NCI-H748 (cell line): ENCODE results near the gene SMURF1.

ENCODE experiments used
- DNase-seq: peaks from one replicate; lab custom pipeline; 2025; ENCODE audit not compliant: unreplicated experiment; lab: John Stamatoyannopoulos, UW

SMURF1 gene

DNA sequence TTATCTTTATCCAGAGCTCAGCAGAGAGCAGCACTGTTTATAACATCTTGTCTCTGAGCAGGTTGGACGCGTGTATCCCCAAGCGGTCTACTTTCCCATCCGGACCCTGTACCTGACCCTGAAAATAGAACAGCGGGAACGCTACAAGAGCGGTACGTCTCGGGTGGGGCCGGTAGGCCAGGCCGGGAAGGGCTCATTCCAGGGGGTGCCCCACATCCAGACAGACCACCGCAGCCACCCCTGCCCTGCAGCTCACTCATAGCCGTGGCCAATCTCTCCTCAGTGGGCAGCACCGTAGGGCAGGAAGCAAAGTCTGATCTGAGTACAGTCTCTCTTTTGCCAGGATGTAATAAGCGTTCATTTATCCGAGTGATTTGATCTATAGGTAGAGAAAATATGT, 151.8 kb downstream of the SMURF1 start:
- DNase-seq, result no peak

DNA sequence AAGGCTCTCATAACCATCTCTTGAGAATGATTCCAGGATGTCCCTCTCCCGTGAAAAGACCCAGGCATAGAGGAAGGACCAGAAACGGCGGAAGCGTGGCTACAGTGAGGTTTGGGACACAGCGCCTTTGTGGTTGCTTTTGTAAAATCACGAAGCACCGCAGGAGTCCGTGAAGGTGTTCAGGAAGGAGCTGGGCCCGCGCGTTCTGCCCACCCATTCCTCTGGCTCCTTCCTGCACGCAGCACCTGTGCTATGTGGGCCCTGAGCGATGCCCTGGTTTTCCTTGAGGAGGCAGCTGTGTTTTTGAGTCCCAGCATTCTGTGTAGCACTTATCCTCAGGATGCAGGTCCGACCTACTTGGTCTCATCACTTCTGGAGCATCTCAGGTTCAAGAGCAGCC, 152.8 kb downstream of the SMURF1 start:
- DNase-seq, result no peak

DNA sequence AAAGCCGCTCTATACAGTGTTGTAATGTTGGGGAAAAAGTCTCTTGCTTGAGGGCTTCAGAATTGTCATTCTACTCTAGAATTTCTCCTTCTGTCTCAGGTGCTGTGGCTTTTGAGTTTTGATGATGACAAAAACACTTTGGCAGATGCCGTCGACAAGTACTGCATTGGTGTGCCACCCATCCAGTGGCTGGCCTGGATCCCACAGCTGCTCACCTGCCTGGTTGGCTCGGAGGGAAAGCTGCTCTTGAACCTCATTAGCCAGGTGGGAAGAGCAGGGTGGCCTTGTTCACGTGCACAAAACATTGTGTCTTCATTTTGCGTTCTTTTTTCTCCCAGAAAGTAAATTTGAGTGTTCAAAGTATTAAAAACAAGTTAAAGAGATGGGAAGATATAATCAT, 153.6 kb downstream of the SMURF1 start:
- DNase-seq, result no peak

DNA sequence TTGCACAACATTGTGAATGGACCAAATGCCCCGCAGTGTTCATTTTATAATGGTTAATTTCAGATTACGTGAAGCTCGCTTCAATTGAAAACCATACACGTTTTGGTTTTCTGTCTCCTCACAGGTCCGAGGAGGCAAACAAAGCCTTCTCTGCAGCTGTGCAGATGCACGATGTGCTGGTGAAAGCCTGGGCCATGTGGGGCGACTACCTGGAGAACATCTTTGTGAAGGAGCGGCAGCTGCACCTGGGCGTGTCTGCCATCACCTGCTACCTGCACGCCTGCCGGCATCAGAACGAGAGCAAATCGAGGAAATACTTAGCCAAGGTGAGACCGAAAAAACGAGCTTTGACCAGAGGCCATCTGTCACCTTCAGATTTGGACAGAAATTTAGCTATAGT, 155.3 kb downstream of the SMURF1 start:
- no peak for DNase-seq

DNA sequence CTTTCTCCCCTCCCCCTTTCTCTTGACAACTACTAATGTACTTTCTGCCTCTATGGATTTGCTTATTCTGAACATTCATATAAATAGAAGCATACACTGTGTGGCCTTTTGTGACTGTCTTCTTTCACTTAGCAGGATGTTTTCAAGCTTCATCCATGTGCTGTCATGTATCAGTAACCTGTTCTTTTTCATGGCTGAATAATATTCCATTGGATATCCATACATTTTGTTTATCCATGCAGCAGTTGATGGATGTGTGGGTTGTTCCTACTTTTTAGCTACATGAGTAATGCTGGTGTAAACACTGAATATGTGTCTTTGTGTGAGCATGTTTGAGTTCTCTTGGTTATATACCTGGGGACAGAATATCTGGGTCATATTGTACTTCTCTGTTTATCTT, 158.0 kb downstream of the SMURF1 start:
- no peak for DNase-seq

DNA sequence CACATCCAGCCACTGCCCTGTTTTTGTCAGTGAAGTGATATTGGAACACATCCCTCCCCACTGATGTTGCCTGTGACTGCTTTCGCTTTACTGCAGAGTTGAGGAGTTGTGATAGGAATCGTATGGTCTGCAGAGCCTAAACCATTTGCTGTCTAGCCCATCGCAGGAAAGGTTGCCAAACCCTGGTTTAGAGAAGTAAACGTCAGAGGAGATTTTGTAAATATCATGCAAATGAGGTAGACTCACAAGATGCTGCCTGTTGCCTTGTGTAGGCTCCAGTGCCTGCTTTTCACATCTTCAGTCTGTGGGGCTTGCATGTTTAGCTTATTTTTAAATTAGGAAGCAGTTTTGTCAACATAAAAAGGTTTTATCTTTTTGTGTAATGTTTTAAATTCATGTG, 158.5 kb downstream of the SMURF1 start:
- DNase-seq, result no peak

DNA sequence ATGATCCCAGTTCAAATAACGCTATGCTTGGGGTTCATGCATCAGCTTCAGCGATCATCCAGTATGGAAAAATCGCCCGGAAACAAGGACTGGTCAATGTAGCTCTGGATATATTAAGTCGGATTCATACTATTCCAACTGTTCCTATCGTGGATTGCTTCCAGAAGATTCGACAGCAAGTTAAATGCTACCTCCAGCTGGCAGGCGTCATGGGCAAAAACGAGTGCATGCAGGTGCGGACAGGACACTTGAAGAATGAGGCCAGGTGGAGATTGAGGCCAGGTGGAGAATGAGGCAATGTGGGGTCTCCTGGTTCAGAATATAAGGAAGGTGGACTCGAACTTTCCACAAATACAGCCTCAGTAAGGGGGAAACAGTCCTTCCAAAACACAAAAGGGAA, 159.8 kb downstream of the SMURF1 start:
- no peak for DNase-seq

DNA sequence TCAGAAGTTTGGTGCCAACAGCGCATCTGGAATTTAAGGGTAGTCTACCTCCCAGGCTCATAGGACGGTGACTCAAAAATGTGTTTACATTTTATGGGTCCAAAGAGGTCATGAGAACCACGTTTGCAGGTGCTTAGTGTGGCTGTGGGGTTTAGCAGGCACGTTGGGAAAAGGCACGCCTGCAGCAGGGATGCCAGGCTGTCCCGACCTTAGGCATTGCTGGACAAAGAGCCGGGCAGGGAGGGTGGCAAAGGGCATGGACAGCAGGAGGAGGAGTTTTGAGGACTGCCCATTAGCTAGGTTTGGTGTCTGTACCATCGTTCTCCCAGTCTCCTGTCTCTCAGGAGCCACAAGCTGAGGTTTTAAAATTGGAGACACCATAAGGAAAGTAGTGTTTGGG, 161.2 kb downstream of the SMURF1 start:
- no peak for DNase-seq

DNA sequence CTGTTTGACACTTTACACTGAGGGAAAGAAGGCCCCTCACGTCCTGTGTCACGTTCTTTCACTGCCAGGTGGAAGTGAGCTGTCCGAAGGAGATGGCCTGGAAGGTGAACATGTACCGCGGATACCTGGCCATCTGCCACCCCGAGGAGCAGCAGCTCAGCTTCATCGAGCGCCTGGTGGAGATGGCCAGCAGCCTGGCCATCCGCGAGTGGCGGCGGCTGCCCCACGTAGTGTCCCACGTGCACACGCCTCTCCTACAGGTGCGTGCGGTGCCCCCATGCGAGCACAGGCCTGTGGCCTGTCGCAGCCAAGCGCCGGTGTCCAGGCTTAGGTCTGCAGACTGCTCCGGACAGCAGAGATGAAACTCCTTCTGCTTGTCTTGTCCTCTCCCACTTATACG, 162.2 kb downstream of the SMURF1 start:
- DNase-seq, result no peak

DNA sequence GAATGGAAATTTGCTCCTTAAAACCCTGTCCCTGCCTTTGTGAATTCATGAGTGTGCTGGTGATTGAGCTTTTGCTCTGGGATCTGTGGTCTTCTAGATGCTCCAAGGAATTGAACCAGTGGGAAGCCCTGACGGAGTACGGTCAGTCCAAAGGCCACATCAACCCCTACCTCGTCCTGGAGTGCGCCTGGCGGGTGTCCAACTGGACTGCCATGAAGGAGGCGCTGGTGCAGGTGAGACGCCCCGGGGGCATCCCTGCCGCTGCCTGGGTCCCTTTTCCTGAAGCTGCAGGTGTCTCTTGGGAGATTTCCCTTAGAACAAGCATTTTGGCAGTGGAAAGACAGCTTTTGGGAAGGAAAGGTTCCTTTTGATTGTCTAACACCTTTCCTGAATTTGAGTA, 165.2 kb downstream of the SMURF1 start:
- no peak for DNase-seq
